Measurements from ENCODE around the gene ZFP36.

The ZFP36 gene

GRCh38 chr19:39415111-39416046, 8.7 kb downstream of the ZFP36 start:
- FAIRE-seq (no peak), DNase-seq (ENCODE audit: insufficient read length, low spot score) (no peak)
- no peak for TF ChIP-seq POLR2A (IDR thresholded peaks at IDR 0.05; ENCODE audit: low read depth, low read length)

DNA sequence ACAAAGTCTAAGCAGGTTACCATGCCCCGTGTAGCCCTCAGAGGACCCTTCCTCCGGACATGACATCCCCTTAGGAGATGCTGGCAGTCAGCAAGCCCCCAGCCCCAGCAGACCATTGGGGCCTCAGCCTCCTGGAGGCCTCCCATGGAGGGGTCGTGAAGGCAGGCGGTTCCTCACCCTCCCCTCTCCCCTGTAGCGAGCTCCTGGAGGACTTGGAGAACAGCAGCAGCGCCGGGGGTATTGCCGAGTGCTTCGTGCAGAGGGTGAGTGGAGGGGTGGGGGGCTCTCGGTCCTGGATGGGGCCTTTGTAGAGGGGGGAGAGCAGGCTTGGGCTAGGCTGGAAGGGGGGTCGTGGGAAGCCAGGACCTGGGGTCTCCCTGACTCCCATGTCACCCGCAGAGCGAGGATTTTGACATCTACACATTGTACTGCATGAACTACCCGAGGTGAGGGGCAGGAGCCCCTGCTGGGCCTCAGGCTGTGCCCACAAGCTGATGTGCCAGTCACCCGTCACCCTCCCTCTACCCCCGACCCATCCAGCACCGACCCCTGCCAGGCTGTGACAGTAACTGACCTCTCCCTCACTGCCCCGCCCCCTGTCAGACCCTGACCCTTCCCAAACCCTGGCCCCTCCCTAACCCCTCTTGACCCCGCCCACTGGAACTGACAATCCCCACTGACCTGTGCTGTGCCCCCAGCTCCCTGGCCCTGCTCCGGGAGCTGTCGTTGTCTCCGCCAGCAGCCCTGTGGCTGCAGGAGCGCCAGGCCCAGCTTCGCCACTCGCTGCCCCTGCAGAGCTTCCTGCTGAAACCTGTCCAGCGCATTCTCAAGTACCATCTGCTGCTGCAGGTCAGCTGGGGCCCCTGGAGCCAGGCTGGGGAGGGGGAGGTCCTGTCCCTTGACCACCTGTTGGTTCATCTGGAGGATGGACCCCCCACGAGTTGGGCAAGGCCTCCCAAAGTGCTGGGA, 9.8 kb downstream of the ZFP36 start:
- DNase-seq (ENCODE audit: insufficient read length, low spot score) (no peak), FAIRE-seq (no peak)
- no peak for TF ChIP-seq POLR2A (IDR thresholded peaks at IDR 0.05; ENCODE audit: low read depth, low read length)

DNA sequence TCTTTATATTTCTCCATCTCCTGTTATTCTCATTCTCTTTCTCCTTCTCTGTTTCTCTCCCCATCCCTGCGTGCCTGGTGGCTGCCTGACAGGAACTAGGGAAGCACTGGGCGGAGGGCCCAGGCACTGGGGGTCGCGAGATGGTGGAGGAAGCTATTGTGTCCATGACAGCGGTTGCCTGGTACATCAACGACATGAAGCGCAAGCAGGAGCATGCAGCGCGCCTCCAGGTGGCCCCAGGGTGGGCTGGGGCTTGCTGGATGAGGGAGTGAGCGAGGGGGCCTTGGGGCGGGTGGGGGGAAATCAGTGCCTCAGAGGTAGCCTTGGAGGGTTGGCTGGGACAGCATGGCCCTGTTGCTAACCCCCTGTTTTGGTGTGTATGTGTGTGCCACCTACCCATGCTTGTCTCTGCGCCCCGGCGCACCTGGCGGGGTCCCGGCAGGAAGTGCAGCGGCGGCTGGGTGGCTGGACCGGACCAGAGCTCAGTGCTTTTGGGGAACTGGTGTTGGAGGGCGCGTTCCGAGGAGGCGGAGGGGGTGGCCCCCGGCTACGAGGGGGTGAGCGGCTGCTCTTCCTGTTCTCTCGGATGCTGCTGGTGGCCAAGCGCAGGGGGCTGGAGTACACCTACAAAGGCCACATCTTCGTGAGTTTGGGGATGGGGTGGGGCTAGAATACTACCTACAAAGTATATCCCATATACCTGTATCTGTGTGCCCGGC, 11.0 kb downstream of the ZFP36 start:
- TF ChIP-seq POLR2A (IDR thresholded peaks at IDR 0.05; ENCODE audit: low read depth, low read length): no peak
- DNase-seq (ENCODE audit: insufficient read length, low spot score) (no peak), FAIRE-seq (no peak)

DNA sequence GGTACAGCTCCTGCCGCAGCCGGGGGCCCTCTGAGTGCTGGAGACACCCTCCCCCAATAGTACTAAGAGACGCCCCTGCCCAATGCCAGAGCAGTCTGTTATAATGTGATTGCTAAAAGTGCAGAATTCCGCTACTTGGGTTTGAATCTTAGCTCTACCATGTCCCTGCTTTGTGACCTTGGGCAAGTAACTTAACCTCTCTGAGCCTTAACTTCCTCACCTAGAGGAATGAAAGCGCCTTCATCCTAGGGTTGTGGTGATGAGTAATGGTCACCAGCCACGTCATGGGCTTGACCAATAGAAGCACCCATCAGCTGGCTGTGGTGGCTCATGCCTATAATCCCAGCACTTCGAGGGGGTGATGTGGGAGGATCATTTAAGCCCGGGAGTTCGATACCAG, 12.4 kb downstream of the ZFP36 start:
- no peak for TF ChIP-seq POLR2A (IDR thresholded peaks at IDR 0.05; ENCODE audit: low read depth, low read length)
- DNase-seq (ENCODE audit: insufficient read length, low spot score): no peak
- no peak for FAIRE-seq

DNA sequence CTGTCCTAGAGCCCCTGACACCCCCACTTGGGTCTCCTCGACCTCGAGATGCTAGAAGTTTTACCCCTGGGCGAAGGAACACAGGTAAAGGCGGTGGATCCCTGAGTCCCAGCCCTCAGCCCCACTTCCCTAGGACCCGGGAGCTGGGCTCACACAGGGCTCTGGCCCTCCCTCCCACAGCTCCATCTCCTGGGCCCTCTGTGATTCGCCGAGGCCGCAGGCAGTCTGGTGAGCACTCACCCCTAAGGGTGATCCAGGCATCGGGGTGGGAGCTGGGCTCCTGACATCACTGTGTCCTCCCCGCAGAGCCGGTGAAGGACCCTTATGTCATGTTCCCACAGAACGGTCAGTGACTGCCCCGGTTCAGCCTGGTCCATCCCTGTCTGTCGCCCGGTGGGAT, 14.1 kb downstream of the ZFP36 start:
- no peak for TF ChIP-seq POLR2A (IDR thresholded peaks at IDR 0.05; ENCODE audit: low read depth, low read length)
- DNase-seq (ENCODE audit: insufficient read length, low spot score) (no peak), FAIRE-seq (no peak)

- DNase-seq (ENCODE audit: insufficient read length, low spot score) (no peak), FAIRE-seq (no peak)
- TF ChIP-seq POLR2A (IDR thresholded peaks at IDR 0.05; ENCODE audit: low read depth, low read length): 0 out of 2 replicates have a peak, but pooled peaks have one; percentile 13
Observed at GRCh38 chr19:39422020-39422419, 15.4 kb downstream of the ZFP36 start.

- FAIRE-seq (no peak), DNase-seq (ENCODE audit: insufficient read length, low spot score) (no peak)
- no peak for TF ChIP-seq POLR2A (IDR thresholded peaks at IDR 0.05; ENCODE audit: low read depth, low read length)
Observed at GRCh38 chr19:39423258-39424086, 16.8 kb downstream of the ZFP36 start.

- TF ChIP-seq POLR2A (IDR thresholded peaks at IDR 0.05; ENCODE audit: low read depth, low read length): no peak
- DNase-seq (ENCODE audit: insufficient read length, low spot score): no peak
- no peak for FAIRE-seq
Observed at GRCh38 chr19:39424934-39425333, 18.3 kb downstream of the ZFP36 start.

GRCh38 chr19:39425744-39426143, 19.1 kb downstream of the ZFP36 start:
- FAIRE-seq (no peak), DNase-seq (ENCODE audit: insufficient read length, low spot score) (no peak)
- TF ChIP-seq POLR2A (IDR thresholded peaks at IDR 0.05; ENCODE audit: low read depth, low read length): no peak

DNA sequence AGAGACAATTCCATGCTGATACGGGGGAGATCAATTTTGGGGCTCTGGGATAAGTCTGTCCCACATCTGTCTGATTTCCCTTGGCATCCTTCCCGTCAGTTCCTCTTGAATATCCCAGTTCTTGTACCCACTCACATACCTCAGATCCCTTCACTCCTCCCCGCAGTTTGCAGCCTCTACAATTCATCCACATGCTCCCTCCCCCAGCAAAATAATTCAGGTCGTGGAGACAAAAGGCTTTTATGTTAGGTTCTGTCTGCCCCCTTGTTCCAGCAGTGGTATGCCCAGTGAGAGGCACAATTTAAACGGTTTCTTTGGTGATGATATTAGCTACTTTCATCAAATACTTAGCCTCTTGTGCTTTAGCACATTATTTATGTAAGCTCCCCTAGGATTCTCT, 19.5 kb downstream of the ZFP36 start:
- FAIRE-seq (no peak), DNase-seq (ENCODE audit: insufficient read length, low spot score) (no peak)
- no peak for TF ChIP-seq POLR2A (IDR thresholded peaks at IDR 0.05; ENCODE audit: low read depth, low read length)

DNA sequence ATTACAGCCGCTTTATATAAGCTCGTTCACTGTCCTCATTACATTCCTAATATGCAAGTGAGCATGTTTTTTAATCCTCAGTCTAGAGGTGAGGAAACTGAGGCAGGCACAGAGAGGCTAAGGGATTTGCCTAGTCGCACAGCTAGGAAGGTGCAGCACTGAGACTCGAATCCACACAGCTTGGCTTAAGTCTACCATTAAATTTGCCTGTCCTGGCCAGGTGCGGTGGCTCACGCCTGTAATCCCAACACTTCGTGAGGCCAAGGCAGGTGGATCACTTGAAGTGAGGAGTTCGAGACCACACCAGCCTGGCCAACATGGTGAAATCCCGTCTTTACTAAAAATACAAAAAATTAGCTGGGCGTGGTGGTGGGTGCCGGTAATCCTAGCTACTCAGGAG, 21.1 kb downstream of the ZFP36 start:
- FAIRE-seq (no peak), DNase-seq (ENCODE audit: insufficient read length, low spot score) (no peak)
- no peak for TF ChIP-seq POLR2A (IDR thresholded peaks at IDR 0.05; ENCODE audit: low read depth, low read length)

GRCh38 chr19:39428283-39429112, 21.9 kb downstream of the ZFP36 start:
- no peak; the same call in 1 of the 2 replicates for TF ChIP-seq POLR2A (IDR thresholded peaks at IDR 0.05; ENCODE audit: low read depth, low read length)
- DNase-seq (ENCODE audit: insufficient read length, low spot score) (peak; percentile 79), FAIRE-seq (no peak)

Data from H54 (cell line).